ENCODE measurements around the gene CHD9NB.

DNA sequence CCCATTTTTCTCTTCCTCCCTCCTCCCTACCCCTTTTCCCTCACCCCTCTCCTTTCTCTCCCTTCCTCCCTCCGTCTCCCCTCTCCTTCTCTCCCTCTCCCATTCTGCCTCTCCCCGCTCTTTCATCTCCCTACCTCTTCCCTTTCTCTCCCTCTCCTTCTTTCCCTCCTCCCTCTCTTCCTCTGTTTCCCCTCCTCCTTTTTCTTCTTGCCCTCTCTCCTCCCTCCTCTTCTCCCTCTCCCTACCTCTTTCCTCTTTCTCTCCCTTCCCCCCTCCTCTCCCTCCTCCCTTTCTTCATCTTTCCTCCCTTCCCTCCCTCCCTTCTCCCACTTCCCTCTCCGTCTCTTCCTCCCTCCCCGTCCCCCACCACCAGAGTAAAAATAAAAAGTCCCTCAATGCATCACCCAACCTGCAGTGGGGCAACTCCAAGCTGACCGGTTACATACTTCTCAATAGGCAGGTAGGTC lies 10.4 kb downstream of the CHD9NB start:
- TF ChIP-seq RCOR1 (IDR thresholded peaks at IDR 0.05; ENCODE audit: insufficient replicate concordance, low read length) (no peak), BHLHE40 (IDR thresholded peaks at IDR 0.05; ENCODE audit: low read depth, low read length) (no peak), RFX5 (IDR thresholded peaks at IDR 0.05; ENCODE audit: low read depth, low read length) (no peak)
- TF ChIP-seq, protein P1, sequence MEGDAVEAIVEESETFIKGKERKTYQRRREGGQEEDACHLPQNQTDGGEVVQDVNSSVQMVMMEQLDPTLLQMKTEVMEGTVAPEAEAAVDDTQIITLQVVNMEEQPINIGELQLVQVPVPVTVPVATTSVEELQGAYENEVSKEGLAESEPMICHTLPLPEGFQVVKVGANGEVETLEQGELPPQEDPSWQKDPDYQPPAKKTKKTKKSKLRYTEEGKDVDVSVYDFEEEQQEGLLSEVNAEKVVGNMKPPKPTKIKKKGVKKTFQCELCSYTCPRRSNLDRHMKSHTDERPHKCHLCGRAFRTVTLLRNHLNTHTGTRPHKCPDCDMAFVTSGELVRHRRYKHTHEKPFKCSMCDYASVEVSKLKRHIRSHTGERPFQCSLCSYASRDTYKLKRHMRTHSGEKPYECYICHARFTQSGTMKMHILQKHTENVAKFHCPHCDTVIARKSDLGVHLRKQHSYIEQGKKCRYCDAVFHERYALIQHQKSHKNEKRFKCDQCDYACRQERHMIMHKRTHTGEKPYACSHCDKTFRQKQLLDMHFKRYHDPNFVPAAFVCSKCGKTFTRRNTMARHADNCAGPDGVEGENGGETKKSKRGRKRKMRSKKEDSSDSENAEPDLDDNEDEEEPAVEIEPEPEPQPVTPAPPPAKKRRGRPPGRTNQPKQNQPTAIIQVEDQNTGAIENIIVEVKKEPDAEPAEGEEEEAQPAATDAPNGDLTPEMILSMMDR (conservative IDR thresholded peaks at IDR 0.05; ENCODE audit: low read depth, low read length) = no peak

All from IMR-90 (cell line).